ENCODE measurements around the gene SNAP25.

The SNAP25 gene

DNA sequence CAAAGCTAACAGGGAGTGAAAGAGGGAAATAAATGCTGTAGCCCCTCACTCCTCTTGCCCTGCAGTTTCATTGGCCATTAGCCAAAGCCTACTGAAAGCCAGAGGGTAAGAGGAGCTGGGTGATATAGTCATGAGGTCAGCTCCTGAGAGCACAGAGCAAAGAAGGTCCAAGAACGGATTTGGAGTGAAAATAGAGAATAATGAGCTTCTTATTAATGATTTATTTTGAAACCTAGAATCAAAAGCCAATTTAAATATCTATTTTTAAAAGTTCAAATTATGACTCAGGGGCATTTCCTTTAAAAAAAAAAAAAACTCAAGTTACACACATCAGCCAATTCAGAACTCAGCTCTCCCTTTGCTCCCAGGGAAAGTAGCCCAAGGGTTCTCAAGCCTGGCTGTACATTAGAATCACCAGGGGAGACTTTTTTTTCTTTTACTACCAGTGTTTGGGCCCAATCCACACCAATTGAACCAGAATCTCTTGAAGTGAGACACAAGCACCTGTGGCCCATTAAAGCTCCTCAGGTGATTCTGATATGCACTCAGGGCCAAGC, 79.1 kb downstream of the SNAP25 start:
- DNase-seq (ENCODE audit: low read depth): no peak
- H3K4me3 ChIP-seq (ENCODE audit: low read depth, low read length): no peak overlapping the region
- TF ChIP-seq, protein P1, sequence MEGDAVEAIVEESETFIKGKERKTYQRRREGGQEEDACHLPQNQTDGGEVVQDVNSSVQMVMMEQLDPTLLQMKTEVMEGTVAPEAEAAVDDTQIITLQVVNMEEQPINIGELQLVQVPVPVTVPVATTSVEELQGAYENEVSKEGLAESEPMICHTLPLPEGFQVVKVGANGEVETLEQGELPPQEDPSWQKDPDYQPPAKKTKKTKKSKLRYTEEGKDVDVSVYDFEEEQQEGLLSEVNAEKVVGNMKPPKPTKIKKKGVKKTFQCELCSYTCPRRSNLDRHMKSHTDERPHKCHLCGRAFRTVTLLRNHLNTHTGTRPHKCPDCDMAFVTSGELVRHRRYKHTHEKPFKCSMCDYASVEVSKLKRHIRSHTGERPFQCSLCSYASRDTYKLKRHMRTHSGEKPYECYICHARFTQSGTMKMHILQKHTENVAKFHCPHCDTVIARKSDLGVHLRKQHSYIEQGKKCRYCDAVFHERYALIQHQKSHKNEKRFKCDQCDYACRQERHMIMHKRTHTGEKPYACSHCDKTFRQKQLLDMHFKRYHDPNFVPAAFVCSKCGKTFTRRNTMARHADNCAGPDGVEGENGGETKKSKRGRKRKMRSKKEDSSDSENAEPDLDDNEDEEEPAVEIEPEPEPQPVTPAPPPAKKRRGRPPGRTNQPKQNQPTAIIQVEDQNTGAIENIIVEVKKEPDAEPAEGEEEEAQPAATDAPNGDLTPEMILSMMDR (IDR thresholded peaks at IDR 0.05; ENCODE audit: control insufficient read depth, extremely low read depth, insufficient read depth): no peak

DNA sequence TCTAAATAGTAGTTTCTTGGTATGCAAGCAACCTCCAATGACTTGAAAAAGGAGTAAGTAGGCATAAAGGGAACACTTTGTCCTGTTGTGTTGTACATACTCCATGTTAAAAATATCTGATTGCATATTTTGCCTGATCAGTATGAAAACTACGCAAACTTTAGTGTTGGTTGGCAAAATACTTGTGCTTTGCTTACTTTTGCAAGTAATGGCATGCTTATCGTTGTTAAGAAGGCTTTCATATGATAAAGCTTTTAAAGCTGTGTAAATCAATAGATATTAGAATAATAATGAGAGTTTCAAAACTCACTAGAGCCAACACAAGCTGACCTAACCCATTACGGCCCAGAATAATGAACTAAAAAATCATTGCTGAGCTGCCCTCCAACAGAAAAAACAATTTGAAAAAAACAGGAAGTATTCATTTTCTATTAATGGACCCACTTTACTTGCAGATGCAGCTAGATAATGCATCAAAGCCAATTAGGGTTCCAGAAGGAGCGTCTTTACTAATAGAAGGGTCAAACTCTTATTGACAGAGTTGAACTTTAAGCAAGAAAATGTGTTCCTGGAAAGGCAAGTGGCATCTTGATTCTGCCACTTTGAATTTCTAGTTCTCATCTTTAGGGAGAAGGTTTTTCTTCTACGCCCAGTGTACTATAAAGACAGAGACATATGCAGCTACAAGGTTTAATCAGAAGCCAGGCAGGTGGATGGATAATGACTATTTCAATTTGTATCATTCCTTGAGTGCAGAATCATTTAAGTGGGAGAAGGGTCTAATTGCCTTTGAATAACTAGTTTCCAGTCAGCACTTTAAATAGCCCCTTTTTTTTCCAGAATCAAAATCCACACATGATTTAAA, 82.2 kb downstream of the SNAP25 start:
- no peak overlapping the region for H3K4me3 ChIP-seq (ENCODE audit: low read depth, low read length)

GRCh38 chr20:10303852-10304251, 85.2 kb downstream of the SNAP25 start:
- TF ChIP-seq, protein P1 (IDR thresholded peaks at IDR 0.05; ENCODE audit: control insufficient read depth, extremely low read depth, insufficient read depth): no peak
- H3K4me3 ChIP-seq (ENCODE audit: low read depth, low read length): no peak overlapping the region
- DNase-seq (ENCODE audit: low read depth): no peak

More for the DNA sequence above, 82.2 kb downstream of the SNAP25 start:
- DNase-seq (ENCODE audit: low read depth): no peak
- TF ChIP-seq, protein P1 (IDR thresholded peaks at IDR 0.05; ENCODE audit: control insufficient read depth, extremely low read depth, insufficient read depth): no peak

GRCh38 chr20:10304471-10305046, 85.9 kb downstream of the SNAP25 start:
- no peak for DNase-seq (ENCODE audit: low read depth)
- H3K4me3 ChIP-seq (ENCODE audit: low read depth, low read length): no peak overlapping the region
- TF ChIP-seq, protein P1 (IDR thresholded peaks at IDR 0.05; ENCODE audit: control insufficient read depth, extremely low read depth, insufficient read depth): no peak

GRCh38 chr20:10306440-10307358, 88.1 kb downstream of the SNAP25 start:
- H3K4me3 ChIP-seq (ENCODE audit: low read depth, low read length): no peak overlapping the region
- DNase-seq (ENCODE audit: low read depth): no peak
- TF ChIP-seq, protein P1 (IDR thresholded peaks at IDR 0.05; ENCODE audit: control insufficient read depth, extremely low read depth, insufficient read depth): no peak

DNA sequence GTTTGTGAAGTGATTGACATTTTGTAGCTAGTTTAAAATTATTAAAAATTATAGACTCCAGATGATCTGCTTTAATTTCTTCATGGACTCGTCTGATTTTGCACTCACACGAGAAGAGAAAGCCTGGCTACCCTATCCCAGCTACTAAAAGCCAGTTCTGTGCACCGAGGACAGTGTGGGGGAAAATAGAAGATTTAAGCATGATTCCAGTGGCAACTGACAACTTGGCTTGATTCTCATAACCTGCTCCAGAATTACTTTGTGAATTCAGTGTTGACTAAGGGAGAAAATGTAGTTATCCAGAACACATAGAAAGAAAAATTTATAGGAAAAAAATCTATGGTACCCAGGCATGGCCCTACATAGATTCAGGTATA, 88.7 kb downstream of the SNAP25 start:
- H3K4me3 ChIP-seq (ENCODE audit: low read depth, low read length): no peak overlapping the region
- TF ChIP-seq, protein P1 (IDR thresholded peaks at IDR 0.05; ENCODE audit: control insufficient read depth, extremely low read depth, insufficient read depth): no peak
- no peak for DNase-seq (ENCODE audit: low read depth)
